ENCODE measurements around the gene SGTA.

- TF ChIP-seq ZNF747 (CRISPR knock-in tag; IDR thresholded peaks at IDR 0.05; ENCODE audit: borderline replicate concordance) (no peak), POLR2AphosphoS5 (IDR thresholded peaks at IDR 0.05; ENCODE audit: low read depth, low read length) (no peak), CEBPB (IDR thresholded peaks at IDR 0.05; ENCODE audit: borderline replicate concordance, low read depth, low read length) (no peak), NFE2L2 (IDR thresholded peaks at IDR 0.05; ENCODE audit: low read length) (no peak), FOXP1 (IDR thresholded peaks at IDR 0.05) (no peak), FOXP1 (CRISPR knock-in tag; IDR thresholded peaks at IDR 0.05) (no peak), SAP130 (CRISPR knock-in tag; IDR thresholded peaks at IDR 0.05; ENCODE audit: low read depth) (no peak), CTCF (CRISPR knock-in tag; IDR thresholded peaks at IDR 0.05) (no peak), TAF1 (CRISPR knock-in tag; IDR thresholded peaks at IDR 0.05) (no peak), ZBTB40 (IDR thresholded peaks at IDR 0.05) (no peak), ZBTB40 (CRISPR knock-in tag; IDR thresholded peaks at IDR 0.05) (no peak), ZNF773 (CRISPR knock-in tag; IDR thresholded peaks at IDR 0.05; ENCODE audit: borderline replicate concordance) (no peak), SOX13 (IDR thresholded peaks at IDR 0.05) (no peak), SOX13 (CRISPR knock-in tag; conservative IDR thresholded peaks at IDR 0.05 in 1 of 2, IDR thresholded peaks at IDR 0.05 in 1 of 2) (no peak), PHF21A (CRISPR knock-in tag; IDR thresholded peaks at IDR 0.05) (no peak), POLR2G (IDR thresholded peaks at IDR 0.05; ENCODE audit: low read depth, low read length) (no peak)
These were observed 690 bp upstream of the SGTA start for GRCh38 chr19:2783781-2784145.

Measured in HepG2 (cell line).